ENCODE measurements around the gene MAP3K9.
A peak's percentile ranks its signal among the peaks of the same experiment; 100 is the strongest.

Gene MAP3K9

GRCh38 chr14:70807898-70808415 is 1.4 kb downstream of the MAP3K9 start:
- TF ChIP-seq CTCF (IDR thresholded peaks at IDR 0.05; ENCODE audit: low read depth, low read length): no peak
- peak overlapping the region; percentile 58 for H3K27ac ChIP-seq
- H3K27me3 ChIP-seq (ENCODE audit: insufficient read depth, low read depth, severe bottlenecking): no peaks in the 10 kb centered on the region

GRCh38 chr14:70804556-70805162 is 4.7 kb downstream of the MAP3K9 start:
- H3K27ac ChIP-seq: no peak overlapping the region
- TF ChIP-seq CTCF (IDR thresholded peaks at IDR 0.05; ENCODE audit: low read depth, low read length): no peak
- no peaks in the 10 kb centered on the region for H3K27me3 ChIP-seq (ENCODE audit: insufficient read depth, low read depth, severe bottlenecking)
- peaks cover 30% of the 10 kb centered on the region for H3K36me3 ChIP-seq
- no peak overlapping the region for H3K4me3 ChIP-seq (ENCODE audit: low read depth, low read length)
- no peak for DNase-seq
- no peaks in the 10 kb centered on the region for H3K9me3 ChIP-seq (ENCODE audit: severe bottlenecking)

More at GRCh38 chr14:70807898-70808415, 1.4 kb downstream of the MAP3K9 start:
- Histone ChIP-seq H3K36me3 (peaks cover under 1% of the 10 kb centered on the region), H3K4me3 (ENCODE audit: low read depth, low read length) (peak overlapping the region; percentile 65), H3K9me3 (ENCODE audit: severe bottlenecking) (no peaks in the 10 kb centered on the region)
- DNase-seq: peak; percentile 61

- no peak overlapping the region for H3K27ac ChIP-seq
- no peaks in the 10 kb centered on the region for H3K9me3 ChIP-seq (ENCODE audit: severe bottlenecking)
- no peak overlapping the region for H3K4me3 ChIP-seq (ENCODE audit: low read depth, low read length)
- no peak for DNase-seq
- H3K36me3 ChIP-seq: peaks cover 37% of the 10 kb centered on the region
- TF ChIP-seq CTCF (IDR thresholded peaks at IDR 0.05; ENCODE audit: low read depth, low read length): no peak
- no peaks in the 10 kb centered on the region for H3K27me3 ChIP-seq (ENCODE audit: insufficient read depth, low read depth, severe bottlenecking)
Observed at GRCh38 chr14:70803321-70804310, 5.7 kb downstream of the MAP3K9 start.

GRCh38 chr14:70802379-70802778 is 6.9 kb downstream of the MAP3K9 start:
- H3K4me3 ChIP-seq (ENCODE audit: low read depth, low read length): no peak overlapping the region
- no peak for TF ChIP-seq CTCF (IDR thresholded peaks at IDR 0.05; ENCODE audit: low read depth, low read length)
- H3K27ac ChIP-seq: no peak overlapping the region
- DNase-seq: no peak
- no peaks in the 10 kb centered on the region for H3K9me3 ChIP-seq (ENCODE audit: severe bottlenecking)
- no peaks in the 10 kb centered on the region for H3K27me3 ChIP-seq (ENCODE audit: insufficient read depth, low read depth, severe bottlenecking)
- H3K36me3 ChIP-seq: peaks cover 44% of the 10 kb centered on the region

- Histone ChIP-seq H3K27me3 (ENCODE audit: insufficient read depth, low read depth, severe bottlenecking) (no peaks in the 10 kb centered on the region), H3K4me3 (ENCODE audit: low read depth, low read length) (no peak overlapping the region), H3K27ac (no peak overlapping the region), H3K36me3 (peaks cover 47% of the 10 kb centered on the region), H3K9me3 (ENCODE audit: severe bottlenecking) (no peaks in the 10 kb centered on the region)
- no peak for DNase-seq
- TF ChIP-seq CTCF (IDR thresholded peaks at IDR 0.05; ENCODE audit: low read depth, low read length): no peak
Observed at GRCh38 chr14:70801836-70802235, 7.5 kb downstream of the MAP3K9 start.
